Ishikawa (cell line): Measurements from ENCODE around the gene RBMS3.

Experiments
- CEBPB ChIP-seq: IDR thresholded peaks from 2 replicates; pipeline ENCODE4 v1.6.1; 2012
- CREB1 ChIP-seq: IDR thresholded peaks from 2 replicates; pipeline ENCODE4 v1.6.1; 2012; ENCODE audit warnings: low read depth
- EGR1 ChIP-seq: IDR thresholded peaks from 2 replicates; pipeline ENCODE4 v1.6.1; 2012
- EP300 ChIP-seq: IDR thresholded peaks from 2 replicates; pipeline ENCODE4 v1.6.1; 2012; ENCODE audit warnings: borderline replicate concordance
- FOXM1 ChIP-seq: IDR thresholded peaks from 2 replicates; pipeline ENCODE4 v1.6.1; 2012; ENCODE audit warnings: low read depth, borderline replicate concordance
- MAX ChIP-seq: IDR thresholded peaks from 2 replicates; pipeline ENCODE4 v1.6.1; 2012
- NFIC ChIP-seq: IDR thresholded peaks from 2 replicates; pipeline ENCODE4 v1.6.1; 2012
- RAD21 ChIP-seq: IDR thresholded peaks from 2 replicates; pipeline ENCODE4 v1.6.1; 2012; ENCODE audit warnings: low read depth
- REST ChIP-seq: IDR thresholded peaks from 2 replicates; pipeline ENCODE4 v1.6.1; 2012; ENCODE audit warnings: low read depth, mild to moderate bottlenecking
- TAF1 ChIP-seq: IDR thresholded peaks from 2 replicates; pipeline ENCODE4 v1.6.1; 2012; ENCODE audit warnings: low read depth, mild to moderate bottlenecking
- TCF12 ChIP-seq: IDR thresholded peaks from 2 replicates; pipeline ENCODE4 v1.6.1; 2012; ENCODE audit warnings: low read depth
- TEAD4 ChIP-seq: IDR thresholded peaks from 2 replicates; pipeline ENCODE4 v1.6.1; 2012
- USF1 ChIP-seq: IDR thresholded peaks from 2 replicates; pipeline ENCODE4 v1.6.1; 2012
- YY1 ChIP-seq: IDR thresholded peaks from 2 replicates; pipeline ENCODE4 v1.6.1; 2012; ENCODE audit warnings: low read depth
- ZBTB7A ChIP-seq: IDR thresholded peaks from 2 replicates; pipeline ENCODE4 v1.6.1; 2012; ENCODE audit warnings: low read depth

RBMS3 gene

GRCh38 chr3:29282427-29283230 lies 1.8 kb downstream of the RBMS3 start:
- TF ChIP-seq ZBTB7A (0 out of 2 replicates have a peak, but pooled peaks have one; percentile 43), NFIC (peak; percentile 17; the same call in 1 of the 2 replicates), USF1 (no peak), TCF12 (peak; percentile 38; the same call in 1 of the 2 replicates), FOXM1 (no peak), EP300 (peak; percentile 53; the same call in 1 of the 2 replicates), MAX (peak; percentile 8; the same call in 1 of the 2 replicates), CREB1 (no peak), RAD21 (0 out of 2 replicates have a peak, but pooled peaks have one; percentile 8), TEAD4 (peak; percentile 49), REST (no peak)

GRCh38 chr3:29283231-29284119 lies 2.6 kb downstream of the RBMS3 start:
- TF ChIP-seq EGR1, result no peak
- TF ChIP-seq NFIC, result no peak
- no peak for TF ChIP-seq TAF1
- TF ChIP-seq CEBPB, result no peak

GRCh38 chr3:29284497-29284896 lies 3.6 kb downstream of the RBMS3 start:
- TF ChIP-seq RAD21 (no peak), EP300 (no peak), USF1 (no peak), FOXM1 (no peak), TAF1 (no peak), NFIC (no peak), EGR1 (no peak), REST (no peak), CEBPB (no peak), CREB1 (no peak), YY1 (no peak), MAX (no peak), ZBTB7A (no peak), TCF12 (no peak), TEAD4 (no peak)

- TF ChIP-seq ZBTB7A, result no peak
- peak; percentile 8; the same call in 1 of the 2 replicates for TF ChIP-seq RAD21
- TF ChIP-seq REST, result no peak
- TF ChIP-seq TEAD4, result peak; percentile 33; the same call in 1 of the 2 replicates
- 0 out of 2 replicates have a peak, but pooled peaks have one; percentile 2 for TF ChIP-seq CEBPB
- 0 out of 2 replicates have a peak, but pooled peaks have one; percentile 34 for TF ChIP-seq TCF12
- TF ChIP-seq NFIC, result peak; percentile 30
- TF ChIP-seq EP300, result peak; percentile 23; the same call in 1 of the 2 replicates
Measured at GRCh38 chr3:29285471-29286071, 4.7 kb downstream of the RBMS3 start.
